ENCODE results near the gene C17orf113. TPM values are rescaled to one million over a fixed set of nuclear protein-coding genes. Genes with fewer than 3 reads are reported as not detected.
A peak's percentile ranks its signal among the peaks of the same experiment; 100 is the strongest.

Gene C17orf113
- total and polyA plus RNA-seq, 2 of the 13 experiments (the other 11 are each of a cell fraction or from before 2014, with no cell fraction given), result 0.87 to 1.1 TPM

DNA sequence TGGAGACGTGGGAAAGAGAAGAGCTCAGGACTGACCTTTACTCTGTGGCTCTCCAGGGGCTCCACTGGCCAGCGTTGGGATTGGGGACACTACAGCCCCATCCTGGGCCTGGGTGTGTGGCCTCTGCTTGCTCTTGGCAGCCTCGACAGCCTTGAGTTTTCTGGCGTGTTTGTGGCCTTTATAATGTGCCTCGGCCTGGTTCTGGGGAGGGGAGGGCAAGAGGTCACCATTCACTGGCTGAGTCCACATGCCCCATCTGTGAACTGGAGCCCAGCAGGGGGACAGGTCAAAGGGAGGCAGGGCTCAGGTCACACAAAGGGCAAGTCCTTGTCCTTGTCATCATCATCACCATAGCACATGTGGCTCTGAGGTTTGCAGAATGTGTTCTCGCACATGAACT lies 18.8 kb downstream of the C17orf113 start (continued):
- TF ChIP-seq, protein P1, sequence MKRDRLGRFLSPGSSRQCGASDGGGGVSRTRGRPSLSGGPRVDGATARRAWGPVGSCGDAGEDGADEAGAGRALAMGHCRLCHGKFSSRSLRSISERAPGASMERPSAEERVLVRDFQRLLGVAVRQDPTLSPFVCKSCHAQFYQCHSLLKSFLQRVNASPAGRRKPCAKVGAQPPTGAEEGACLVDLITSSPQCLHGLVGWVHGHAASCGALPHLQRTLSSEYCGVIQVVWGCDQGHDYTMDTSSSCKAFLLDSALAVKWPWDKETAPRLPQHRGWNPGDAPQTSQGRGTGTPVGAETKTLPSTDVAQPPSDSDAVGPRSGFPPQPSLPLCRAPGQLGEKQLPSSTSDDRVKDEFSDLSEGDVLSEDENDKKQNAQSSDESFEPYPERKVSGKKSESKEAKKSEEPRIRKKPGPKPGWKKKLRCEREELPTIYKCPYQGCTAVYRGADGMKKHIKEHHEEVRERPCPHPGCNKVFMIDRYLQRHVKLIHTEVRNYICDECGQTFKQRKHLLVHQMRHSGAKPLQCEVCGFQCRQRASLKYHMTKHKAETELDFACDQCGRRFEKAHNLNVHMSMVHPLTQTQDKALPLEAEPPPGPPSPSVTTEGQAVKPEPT (CRISPR knock-in tag; IDR thresholded peaks at IDR 0.05; ENCODE audit: low read depth), result no peak
- TF ChIP-seq, protein P2, sequence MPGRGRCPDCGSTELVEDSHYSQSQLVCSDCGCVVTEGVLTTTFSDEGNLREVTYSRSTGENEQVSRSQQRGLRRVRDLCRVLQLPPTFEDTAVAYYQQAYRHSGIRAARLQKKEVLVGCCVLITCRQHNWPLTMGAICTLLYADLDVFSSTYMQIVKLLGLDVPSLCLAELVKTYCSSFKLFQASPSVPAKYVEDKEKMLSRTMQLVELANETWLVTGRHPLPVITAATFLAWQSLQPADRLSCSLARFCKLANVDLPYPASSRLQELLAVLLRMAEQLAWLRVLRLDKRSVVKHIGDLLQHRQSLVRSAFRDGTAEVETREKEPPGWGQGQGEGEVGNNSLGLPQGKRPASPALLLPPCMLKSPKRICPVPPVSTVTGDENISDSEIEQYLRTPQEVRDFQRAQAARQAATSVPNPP (CRISPR knock-in tag; IDR thresholded peaks at IDR 0.05), result no peak
- peak; percentile 98 for TF ChIP-seq ESRRA (CRISPR knock-in tag; IDR thresholded peaks at IDR 0.05; ENCODE audit: low read depth)
- TF ChIP-seq ZNF629 (CRISPR knock-in tag; conservative IDR thresholded peaks at IDR 0.05), result peak; percentile 52; the same call in 1 of the 2 replicates
- TF ChIP-seq ZC3H13 (CRISPR knock-in tag; IDR thresholded peaks at IDR 0.05), result no peak
- peak; percentile 50 for TF ChIP-seq TEAD3 (CRISPR knock-in tag; optimal IDR thresholded peaks at IDR 0.05; ENCODE audit: borderline replicate concordance)
- no peak for TF ChIP-seq SP4 (CRISPR knock-in tag; IDR thresholded peaks at IDR 0.05)
- no peak for TF ChIP-seq TCF7L2 (IDR thresholded peaks at IDR 0.05; ENCODE audit: low read depth, low read length)
- no peak for TF ChIP-seq NFE2L2 (IDR thresholded peaks at IDR 0.05; ENCODE audit: low read length)
- no peak for TF ChIP-seq FOSL1 (CRISPR knock-in tag; IDR thresholded peaks at IDR 0.05; ENCODE audit: borderline replicate concordance)
- no peak for TF ChIP-seq KDM5A (IDR thresholded peaks at IDR 0.05; ENCODE audit: borderline replicate concordance, low read length)
- no peak for TF ChIP-seq MAF1 (CRISPR knock-in tag; IDR thresholded peaks at IDR 0.05; ENCODE audit: borderline replicate concordance)
- TF ChIP-seq, protein P3, sequence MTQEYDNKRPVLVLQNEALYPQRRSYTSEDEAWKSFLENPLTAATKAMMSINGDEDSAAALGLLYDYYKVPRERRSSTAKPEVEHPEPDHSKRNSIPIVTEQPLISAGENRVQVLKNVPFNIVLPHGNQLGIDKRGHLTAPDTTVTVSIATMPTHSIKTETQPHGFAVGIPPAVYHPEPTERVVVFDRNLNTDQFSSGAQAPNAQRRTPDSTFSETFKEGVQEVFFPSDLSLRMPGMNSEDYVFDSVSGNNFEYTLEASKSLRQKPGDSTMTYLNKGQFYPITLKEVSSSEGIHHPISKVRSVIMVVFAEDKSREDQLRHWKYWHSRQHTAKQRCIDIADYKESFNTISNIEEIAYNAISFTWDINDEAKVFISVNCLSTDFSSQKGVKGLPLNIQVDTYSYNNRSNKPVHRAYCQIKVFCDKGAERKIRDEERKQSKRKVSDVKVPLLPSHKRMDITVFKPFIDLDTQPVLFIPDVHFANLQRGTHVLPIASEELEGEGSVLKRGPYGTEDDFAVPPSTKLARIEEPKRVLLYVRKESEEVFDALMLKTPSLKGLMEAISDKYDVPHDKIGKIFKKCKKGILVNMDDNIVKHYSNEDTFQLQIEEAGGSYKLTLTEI (CRISPR knock-in tag; conservative IDR thresholded peaks at IDR 0.05), result no peak
- no peak for TF ChIP-seq MIER2 (CRISPR knock-in tag; IDR thresholded peaks at IDR 0.05)
- TF ChIP-seq FOXK1 (CRISPR knock-in tag; IDR thresholded peaks at IDR 0.05; ENCODE audit: borderline replicate concordance, low read depth), result no peak
- no peak for TF ChIP-seq SRSF4 (IDR thresholded peaks at IDR 0.05; ENCODE audit: low read depth, low read length, poor library complexity, severe bottlenecking)
- no peak for TF ChIP-seq TMF1 (CRISPR knock-in tag; IDR thresholded peaks at IDR 0.05; ENCODE audit: low read depth)
- TF ChIP-seq, protein P4, sequence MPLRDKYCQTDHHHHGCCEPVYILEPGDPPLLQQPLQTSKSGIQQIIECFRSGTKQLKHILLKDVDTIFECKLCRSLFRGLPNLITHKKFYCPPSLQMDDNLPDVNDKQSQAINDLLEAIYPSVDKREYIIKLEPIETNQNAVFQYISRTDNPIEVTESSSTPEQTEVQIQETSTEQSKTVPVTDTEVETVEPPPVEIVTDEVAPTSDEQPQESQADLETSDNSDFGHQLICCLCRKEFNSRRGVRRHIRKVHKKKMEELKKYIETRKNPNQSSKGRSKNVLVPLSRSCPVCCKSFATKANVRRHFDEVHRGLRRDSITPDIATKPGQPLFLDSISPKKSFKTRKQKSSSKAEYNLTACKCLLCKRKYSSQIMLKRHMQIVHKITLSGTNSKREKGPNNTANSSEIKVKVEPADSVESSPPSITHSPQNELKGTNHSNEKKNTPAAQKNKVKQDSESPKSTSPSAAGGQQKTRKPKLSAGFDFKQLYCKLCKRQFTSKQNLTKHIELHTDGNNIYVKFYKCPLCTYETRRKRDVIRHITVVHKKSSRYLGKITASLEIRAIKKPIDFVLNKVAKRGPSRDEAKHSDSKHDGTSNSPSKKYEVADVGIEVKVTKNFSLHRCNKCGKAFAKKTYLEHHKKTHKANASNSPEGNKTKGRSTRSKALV (CRISPR knock-in tag; IDR thresholded peaks at IDR 0.05), result no peak
- TF ChIP-seq SMC3 (IDR thresholded peaks at IDR 0.05; ENCODE audit: low read length), result no peak
- peak; percentile 66; the same call in 1 of the 2 replicates for TF ChIP-seq ZFX (CRISPR knock-in tag; IDR thresholded peaks at IDR 0.05; ENCODE audit: low read depth)
- TF ChIP-seq ZNF510 (CRISPR knock-in tag; IDR thresholded peaks at IDR 0.05; ENCODE audit: low read depth), result no peak
- TF ChIP-seq NONO (IDR thresholded peaks at IDR 0.05), result no peak
- TF ChIP-seq NONO (CRISPR knock-in tag; conservative IDR thresholded peaks at IDR 0.05), result 0 out of 2 replicates have a peak, but pooled peaks have one; percentile 48

Measured in HepG2 (cell line).